Measurements from ENCODE around the gene TBC1D5. TPM values are rescaled to one million over a fixed set of nuclear protein-coding genes. Genes with fewer than 3 reads are reported as not detected.

The TBC1D5 gene
- polyA plus RNA-seq, 1 experiment = 27.0 TPM

- POLR2A ChIA-PET = no interaction called here
- H3K27me3 ChIP-seq (ENCODE audit: control insufficient read depth, insufficient read depth, low read length) = no peaks in the 10 kb centered on the region
- TF ChIP-seq CTCF (IDR thresholded peaks at IDR 0.05; ENCODE audit: insufficient read depth, low read depth, low read length) = no peak
- no peaks in the 10 kb centered on the region for H3K36me3 ChIP-seq (ENCODE audit: control insufficient read depth, insufficient read depth, low read length)
- CTCF ChIA-PET = no interaction called here
- no peak for DNase-seq (ENCODE audit: low read depth)
- no peak overlapping the region for H3K4me3 ChIP-seq (ENCODE audit: low read depth, low read length)
Measured at GRCh38 chr3:17529677-17530076, 212.8 kb downstream of the TBC1D5 start.

GRCh38 chr3:17518189-17519059 is 224.0 kb downstream of the TBC1D5 start:
- no peaks in the 10 kb centered on the region for H3K27me3 ChIP-seq (ENCODE audit: control insufficient read depth, insufficient read depth, low read length)
- DNase-seq (ENCODE audit: low read depth) = no peak
- H3K4me3 ChIP-seq (ENCODE audit: low read depth, low read length) = no peak overlapping the region
- ChIA-PET POLR2A (no interaction called here), CTCF (no interaction called here)
- TF ChIP-seq CTCF (IDR thresholded peaks at IDR 0.05; ENCODE audit: insufficient read depth, low read depth, low read length) = no peak
- no peaks in the 10 kb centered on the region for H3K36me3 ChIP-seq (ENCODE audit: control insufficient read depth, insufficient read depth, low read length)

- POLR2A ChIA-PET = no interaction called here
- H3K36me3 ChIP-seq (ENCODE audit: control insufficient read depth, insufficient read depth, low read length) = no peaks in the 10 kb centered on the region
- CTCF ChIA-PET = interaction anchor here (1.3 kb wide), 1 partner anchor 29 kb away, joined by 3 read pairs; no protein-coding TSS in a partner anchor
- no peak for DNase-seq (ENCODE audit: low read depth)
- no peaks in the 10 kb centered on the region for H3K27me3 ChIP-seq (ENCODE audit: control insufficient read depth, insufficient read depth, low read length)
- TF ChIP-seq CTCF (IDR thresholded peaks at IDR 0.05; ENCODE audit: insufficient read depth, low read depth, low read length) = no peak
- no peak overlapping the region for H3K4me3 ChIP-seq (ENCODE audit: low read depth, low read length)
Measured at GRCh38 chr3:17515445-17516234, 226.8 kb downstream of the TBC1D5 start.

GRCh38 chr3:17514597-17514996 is 227.8 kb downstream of the TBC1D5 start:
- Histone ChIP-seq H3K36me3 (ENCODE audit: control insufficient read depth, insufficient read depth, low read length) (no peaks in the 10 kb centered on the region), H3K4me3 (ENCODE audit: low read depth, low read length) (no peak overlapping the region), H3K27me3 (ENCODE audit: control insufficient read depth, insufficient read depth, low read length) (no peaks in the 10 kb centered on the region)
- TF ChIP-seq CTCF (IDR thresholded peaks at IDR 0.05; ENCODE audit: insufficient read depth, low read depth, low read length) = no peak
- ChIA-PET CTCF (interaction anchor here (1.3 kb wide), 1 partner anchor 30 kb away, joined by 3 read pairs; no protein-coding TSS in a partner anchor), POLR2A (no interaction called here)
- no peak for DNase-seq (ENCODE audit: low read depth)

- no peaks in the 10 kb centered on the region for H3K36me3 ChIP-seq (ENCODE audit: control insufficient read depth, insufficient read depth, low read length)
- ChIA-PET CTCF (no interaction called here), POLR2A (no interaction called here)
- no peak for DNase-seq (ENCODE audit: low read depth)
- H3K4me3 ChIP-seq (ENCODE audit: low read depth, low read length) = no peak overlapping the region
- no peaks in the 10 kb centered on the region for H3K27me3 ChIP-seq (ENCODE audit: control insufficient read depth, insufficient read depth, low read length)
- TF ChIP-seq CTCF (IDR thresholded peaks at IDR 0.05; ENCODE audit: insufficient read depth, low read depth, low read length) = no peak
Measured at GRCh38 chr3:17510265-17510664, 232.2 kb downstream of the TBC1D5 start.
